NCI-H524 treated with DMSO at 0.1 percent for 48 hours (cell line): ENCODE measurements around the gene CGB8.
A peak's percentile ranks its signal among the peaks of the same experiment; 100 is the strongest.
"Not testable (repeated sequence)": the region's sequence is repeated elsewhere in the genome, so short reads cannot be mapped to it uniquely, and the experiment has no call there.

ENCODE experiments used
- DNase-seq: peaks from one replicate; lab custom pipeline; 2025; lab: John Stamatoyannopoulos, UW

The CGB8 gene

DNA sequence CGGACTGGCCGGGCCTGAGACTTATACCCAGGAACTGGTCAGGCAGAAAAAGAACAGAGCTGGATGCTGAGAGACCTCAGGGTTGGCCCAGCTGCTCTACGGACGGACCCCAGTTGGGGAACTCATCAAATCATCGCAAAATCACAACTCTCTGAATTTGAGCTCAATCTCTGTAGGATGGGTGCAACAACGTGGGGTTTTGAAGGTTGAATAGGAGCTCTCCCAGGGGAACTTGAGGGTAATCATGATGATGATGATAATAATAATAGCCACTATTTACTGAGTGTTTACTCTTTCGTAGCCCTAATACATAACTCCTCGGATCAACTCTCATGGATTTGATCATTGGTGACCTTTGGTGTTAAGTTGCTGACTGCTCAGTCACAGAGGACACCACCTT is 18.6 kb downstream of the CGB8 start:
- not testable (repeated sequence) for DNase-seq

DNA sequence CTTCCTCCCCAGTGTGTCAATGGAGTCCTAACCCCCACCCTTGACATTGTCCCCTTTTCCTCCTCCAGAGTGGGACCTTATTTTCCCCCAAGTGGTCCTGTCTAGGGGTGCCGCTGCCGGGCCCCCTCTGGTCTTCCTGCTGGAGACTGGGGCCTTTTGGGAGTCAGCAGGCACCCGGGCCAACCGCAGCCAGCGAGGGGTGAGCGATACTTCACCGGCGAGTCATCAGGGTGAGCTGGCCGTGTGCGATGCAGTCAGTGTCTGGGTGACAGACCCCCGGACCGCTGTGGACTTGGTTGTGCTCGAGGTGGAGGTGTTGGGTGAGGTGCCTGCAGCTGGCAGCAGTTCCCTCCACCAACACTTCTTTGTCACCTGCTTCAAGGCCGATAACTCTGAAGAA is 19.2 kb downstream of the CGB8 start:
- not testable (repeated sequence) for DNase-seq

DNA sequence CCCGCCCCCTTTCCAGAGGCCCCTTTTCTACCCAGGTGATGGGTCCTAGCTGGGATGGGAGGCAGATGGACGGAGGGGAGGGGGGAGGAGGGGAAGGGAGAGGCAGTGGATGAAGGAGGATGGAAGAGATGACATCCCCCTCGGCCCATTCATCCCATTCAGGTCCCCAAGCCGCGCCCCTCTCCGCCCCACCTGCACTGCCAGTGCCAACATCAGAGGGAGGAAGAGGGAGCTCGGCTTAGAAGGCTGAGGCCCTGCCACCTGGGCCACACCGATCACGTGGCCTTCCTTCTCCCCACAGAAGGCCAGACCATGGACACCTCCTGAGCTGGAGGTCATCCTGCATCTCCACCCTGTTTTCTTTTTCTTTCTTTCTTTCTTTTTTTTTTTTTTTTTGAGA is 20.2 kb downstream of the CGB8 start:
- not testable (repeated sequence) for DNase-seq

DNA sequence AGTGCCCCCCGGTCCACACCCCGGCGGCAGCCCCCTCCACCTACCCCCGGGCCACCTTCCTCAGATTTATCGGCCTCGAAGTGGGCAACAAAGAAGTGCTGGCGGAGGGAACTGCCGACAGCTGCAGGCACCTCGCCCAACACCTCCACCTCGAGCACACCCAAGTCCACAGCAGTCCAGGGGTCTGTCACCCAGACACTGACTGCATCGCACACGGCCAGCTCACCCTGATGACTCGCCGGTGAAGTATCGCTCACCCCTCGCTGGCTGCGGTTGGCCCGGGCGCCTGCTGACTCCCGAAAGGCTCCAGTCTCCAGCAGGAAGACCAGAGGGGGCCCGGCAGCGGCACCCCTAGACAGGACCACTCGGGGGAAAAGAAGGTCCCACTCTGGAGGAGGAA is 23.3 kb downstream of the CGB8 start:
- DNase-seq: not testable (repeated sequence)

DNA sequence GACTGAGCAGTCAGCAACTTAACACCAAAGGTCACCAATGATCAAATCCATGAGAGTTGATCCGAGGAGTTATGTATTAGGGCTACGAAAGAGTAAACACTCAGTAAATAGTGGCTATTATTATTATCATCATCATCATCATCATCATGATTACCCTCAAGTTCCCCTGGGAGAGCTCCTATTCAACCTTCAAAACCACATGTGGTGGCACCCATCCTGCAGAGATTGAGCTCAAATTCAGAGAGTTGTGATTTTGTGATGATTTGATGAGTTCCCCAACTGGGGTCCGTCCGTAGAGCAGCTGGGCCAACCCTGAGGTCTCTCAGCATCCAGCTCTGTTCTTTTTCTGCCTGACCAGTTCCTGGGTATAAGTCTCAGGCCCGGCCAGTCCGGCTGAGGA is 23.8 kb downstream of the CGB8 start:
- DNase-seq: not testable (repeated sequence)

DNA sequence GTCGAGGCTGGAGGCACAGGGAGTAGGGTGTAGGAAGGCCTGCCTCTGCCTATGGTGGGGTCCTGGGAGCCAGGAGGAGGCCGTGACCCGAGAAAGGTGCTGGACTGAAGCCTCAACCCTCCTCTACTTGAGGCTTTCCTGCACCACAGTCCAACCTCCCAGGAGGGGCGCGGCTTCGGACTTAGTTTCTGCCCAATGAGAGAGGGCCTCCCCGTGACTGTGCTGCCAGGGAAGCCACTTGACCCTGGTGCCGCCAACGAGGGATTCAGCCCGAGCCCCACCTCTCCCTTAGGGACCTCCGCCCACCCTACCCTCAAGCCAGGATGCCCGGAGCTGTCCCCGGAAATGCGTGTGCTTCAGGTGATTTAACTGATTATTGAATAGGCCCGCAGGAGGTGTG is 24.7 kb downstream of the CGB8 start, which contains the start of gene CGB3:
Gene CGB3 (minus strand): TSS at position 101 of the 400 bp plus-strand sequence. CDS start 362 bp downstream, outside the sequence.
- not testable (repeated sequence) for DNase-seq

DNA sequence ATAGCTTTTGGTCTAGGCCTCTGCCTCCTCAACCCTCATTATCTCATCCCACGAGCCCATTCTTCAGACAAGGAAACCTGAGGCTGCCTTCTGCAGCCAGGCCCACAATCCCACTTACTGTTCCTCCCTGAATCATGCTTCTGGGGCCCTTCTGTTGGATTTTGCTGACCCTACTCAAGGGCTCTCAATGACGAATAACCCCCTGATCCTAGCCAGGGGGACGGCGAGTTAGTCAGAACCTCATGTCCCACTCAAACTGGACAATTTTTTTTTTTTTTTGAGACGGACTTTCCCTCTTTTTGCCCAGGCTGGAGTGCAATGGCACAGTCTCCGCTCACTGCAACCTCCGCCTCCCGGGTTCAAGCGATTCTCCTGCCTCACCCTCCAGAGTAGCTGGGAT is 26.8 kb downstream of the CGB8 start:
- DNase-seq: no peak

DNA sequence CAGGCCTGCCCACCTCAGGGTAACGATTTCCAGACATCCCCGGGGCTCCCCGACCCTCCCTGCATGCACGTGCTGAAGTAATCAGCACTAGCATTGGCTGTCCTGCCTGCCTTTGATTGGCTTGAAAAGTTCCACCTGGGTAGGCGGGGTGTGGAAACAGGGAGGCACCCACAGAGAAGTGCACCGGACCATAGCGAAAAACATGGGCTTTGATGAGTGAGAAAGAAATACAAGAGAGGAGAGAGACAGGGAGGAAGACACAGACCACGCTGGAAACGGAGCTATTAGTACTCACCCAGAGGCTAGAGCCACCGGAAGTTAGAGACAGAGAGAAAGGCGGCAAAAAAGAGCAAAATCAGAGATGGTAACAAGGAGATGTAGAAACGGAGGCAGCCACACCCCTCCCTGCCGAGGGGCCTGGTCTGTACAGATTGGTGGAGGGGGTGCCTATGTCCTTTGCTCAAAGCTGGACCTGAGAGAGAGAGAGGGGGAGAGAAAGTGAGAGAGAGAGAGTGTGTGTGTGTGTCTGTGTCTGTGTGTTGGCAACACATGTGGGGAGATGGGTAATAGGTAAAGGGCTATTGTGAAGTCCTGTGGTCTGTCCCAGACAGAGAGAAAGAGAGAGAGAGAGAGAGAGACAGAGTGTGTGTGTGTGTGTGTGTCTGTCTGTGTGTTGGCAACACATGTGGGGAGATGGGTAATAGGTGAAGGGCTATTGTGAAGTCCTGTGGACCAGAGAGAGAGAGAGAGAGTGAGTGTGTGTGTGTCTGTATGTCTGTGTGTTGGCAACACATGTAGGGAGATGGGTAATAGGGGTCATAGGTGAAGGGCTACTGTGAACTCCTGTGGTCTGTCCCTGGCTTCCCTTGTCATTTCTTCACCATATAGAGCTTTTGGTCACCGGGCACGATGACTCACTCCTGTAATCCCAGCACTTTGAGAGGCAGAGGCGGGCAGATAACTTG is 27.7 kb downstream of the CGB8 start:
- DNase-seq: no peak

DNA sequence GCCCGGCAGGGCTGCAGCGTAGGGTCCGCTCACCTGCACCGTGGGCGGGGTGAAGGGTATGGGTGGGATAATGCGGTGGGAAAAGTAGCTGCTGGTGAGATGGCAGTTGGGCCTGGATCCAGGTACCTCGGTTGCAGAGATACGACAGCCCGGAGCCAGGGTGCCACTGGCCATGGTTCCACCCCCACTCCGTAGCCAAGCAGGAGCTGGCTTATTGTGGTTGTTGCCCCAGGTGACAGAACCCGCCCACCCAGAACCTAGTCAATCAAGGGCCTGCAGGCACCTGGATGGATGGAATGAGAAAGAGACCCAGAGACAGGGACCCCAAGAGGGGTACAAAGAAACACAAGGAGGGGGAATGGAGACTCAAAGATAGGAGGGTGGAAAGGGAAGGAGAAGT is 28.6 kb downstream of the CGB8 start:
- DNase-seq: no peak

DNA sequence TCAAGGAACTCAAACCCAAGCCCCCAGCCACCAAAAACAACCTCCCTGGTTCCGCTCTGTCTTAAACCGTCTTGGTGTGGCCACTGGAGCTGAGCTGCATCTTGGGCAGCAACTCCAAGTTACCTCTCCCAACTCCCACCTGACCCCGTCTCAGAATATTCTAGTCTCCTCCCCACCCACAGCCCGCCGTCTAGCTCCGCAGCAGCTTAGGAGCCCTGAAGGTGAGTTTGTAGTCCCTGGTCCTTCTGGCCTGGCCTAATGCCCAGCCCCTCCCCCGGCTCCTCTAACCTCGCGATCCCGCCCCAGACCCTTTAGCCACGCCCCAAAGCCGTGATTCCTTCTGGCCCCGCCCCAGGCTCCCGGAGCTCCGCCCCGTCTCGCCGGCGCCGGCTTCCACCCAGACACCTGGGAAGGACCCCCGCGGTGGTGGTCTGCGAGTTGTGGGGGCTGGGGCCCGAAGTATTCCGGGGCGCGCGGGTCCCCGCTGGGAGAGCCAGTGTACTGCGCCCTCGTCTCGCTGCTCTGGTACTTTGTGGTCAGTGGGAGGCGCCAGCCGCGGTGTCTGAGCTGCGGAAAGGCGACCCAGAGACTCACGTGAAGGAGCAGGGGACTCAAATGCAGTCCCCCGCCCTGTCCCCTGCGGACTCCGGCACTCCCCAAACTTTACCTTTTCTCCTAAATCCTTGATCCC is 29.5 kb downstream of the CGB8 start:
- DNase-seq: no peak

DNA sequence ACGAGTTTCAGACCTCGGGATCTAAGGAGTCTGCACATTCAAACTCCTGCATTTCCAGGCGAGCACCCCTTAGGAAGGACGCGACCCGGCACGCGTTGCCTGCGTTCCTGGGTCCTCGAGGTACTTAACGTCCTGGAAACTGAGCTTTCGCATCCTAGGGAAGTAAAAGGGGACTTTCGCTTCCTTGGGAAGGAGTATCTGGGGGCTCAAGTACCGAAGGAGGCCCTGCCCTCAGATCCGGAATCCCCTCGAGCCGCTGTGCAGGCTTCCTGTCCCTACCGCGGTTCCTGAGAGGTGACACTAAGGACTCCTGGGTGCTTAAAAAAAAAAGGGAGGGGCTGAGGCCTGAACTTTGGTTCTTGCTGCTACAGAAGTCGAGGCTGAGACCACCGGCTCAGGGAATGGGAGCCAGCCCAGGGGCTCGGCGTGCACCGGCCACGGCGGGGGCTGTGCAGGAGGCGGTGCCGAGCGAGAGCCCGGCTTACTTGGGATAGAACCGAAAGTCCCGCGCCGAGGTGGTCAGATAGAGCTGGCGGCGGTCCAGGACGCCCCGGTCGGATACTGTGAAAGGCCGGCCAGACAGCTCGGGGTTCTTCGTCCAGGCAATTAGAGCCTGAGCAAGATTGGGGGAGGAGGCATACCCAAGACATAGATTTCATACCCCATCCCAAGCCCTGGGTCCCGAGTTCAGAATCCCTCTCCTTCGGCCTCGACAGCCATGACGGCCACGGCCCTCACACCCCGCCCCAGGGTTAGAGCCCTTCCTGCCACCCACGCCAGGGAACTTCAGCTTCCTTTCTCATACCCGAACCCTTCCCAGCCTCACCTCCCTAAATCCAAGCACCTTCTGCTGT is 30.3 kb downstream of the CGB8 start:
- not testable (repeated sequence) for DNase-seq

DNA sequence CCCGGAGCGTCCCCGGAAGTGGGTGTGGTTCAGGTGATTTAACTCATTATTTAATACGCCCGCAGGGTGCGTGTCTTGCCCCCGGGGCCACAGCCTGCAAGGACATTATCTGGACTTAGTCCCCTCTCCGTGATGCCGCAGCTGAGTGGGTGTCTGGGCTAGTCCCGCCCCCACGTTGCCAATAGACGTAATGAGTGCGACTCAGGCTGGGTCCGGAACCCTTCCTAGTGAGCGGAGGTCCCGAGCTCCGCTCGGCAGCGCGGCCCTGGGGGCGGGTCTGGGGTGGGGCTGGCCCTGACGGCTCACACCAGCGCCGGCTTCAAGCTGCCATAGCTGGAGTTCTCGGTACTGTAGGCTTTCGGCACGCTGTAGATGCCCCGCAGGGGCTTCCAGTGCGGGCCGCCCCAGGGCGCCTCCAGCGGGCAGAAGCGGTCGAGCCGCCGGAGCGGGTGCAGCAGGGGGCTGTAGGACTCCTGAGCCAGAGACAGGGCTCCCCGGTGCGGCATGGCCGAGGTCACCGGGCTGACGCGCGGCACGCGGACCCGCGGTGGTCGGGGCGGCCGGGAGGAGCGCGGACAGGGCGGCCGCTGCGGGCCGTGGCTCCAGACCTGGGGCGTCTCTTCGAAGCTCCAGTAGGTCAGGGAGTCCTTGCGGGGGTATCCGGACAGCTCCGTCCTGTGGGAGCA is 31.1 kb downstream of the CGB8 start:
- no peak for DNase-seq

DNA sequence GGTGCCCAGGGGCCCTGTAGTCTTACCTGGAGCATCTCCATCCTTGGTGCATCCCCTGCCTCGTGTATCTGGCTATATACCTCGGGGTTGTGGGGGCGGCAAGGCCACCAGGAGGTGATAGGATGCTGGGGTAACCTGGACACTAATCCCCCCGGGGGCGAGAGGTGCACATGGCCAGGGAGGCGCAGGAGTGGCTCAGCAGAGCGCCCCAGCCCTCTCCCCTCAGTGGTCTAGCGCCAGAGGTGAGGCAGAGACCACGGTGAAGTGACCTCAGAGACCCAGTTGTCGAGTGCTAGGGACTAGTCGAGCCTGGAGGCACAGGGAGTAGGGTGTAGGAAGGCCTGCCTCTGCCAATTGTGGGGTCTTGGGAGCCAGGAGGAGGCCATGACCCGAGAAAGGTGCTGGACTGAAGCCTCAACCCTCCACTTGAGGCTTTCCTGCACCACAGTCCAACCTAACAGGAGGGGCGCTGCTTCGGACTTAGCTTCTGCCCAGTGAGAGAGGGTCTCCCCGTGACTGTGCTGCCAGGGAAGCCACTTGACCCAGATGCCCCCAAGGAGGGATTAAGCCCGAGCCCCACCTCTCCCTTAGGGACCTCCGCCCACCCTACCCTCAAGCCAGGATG is 31.8 kb downstream of the CGB8 start, which contains the start of gene LHB:
Gene LHB (minus strand): TSS at position 51 of the 625 bp plus-strand sequence. CDS start 10 bp downstream, at position 41.
- no peak for DNase-seq

DNA sequence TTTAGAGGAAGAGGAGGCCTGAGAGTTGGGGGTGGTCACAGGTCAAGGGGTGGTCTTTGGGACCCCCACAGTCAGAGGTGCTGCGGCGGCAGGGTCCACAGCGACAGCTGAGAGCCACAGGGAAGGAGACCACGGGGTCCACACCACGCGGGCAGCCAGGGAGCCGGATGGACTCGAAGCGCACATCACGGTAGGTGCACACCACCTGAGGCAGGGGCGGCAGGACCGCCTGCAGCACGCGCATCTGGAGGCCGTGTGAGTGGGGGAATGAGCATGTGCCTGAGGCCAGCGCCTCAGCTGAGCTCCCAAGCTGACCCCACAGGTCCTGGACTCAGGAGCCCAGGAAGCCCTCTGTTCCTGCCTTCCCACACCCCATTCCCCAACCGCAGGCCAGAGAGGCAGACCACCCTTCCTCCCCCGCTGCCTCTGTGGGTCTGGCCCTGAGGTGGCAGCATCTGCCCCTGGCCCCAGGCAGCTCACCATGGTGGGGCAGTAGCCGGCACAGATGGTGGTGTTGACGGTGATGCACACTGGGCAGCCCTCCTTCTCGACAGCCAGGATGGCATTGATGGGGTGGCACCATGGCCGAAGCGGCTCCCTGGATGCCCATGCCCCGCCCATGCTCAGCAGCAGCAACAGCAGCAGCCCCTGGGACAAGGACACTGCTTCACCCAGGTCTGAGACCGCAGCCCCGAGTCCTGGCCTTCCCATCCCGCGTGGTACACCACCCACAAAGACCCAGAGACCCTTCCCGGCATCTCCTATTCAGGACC is 32.7 kb downstream of the CGB8 start:
- DNase-seq: no peak

DNA sequence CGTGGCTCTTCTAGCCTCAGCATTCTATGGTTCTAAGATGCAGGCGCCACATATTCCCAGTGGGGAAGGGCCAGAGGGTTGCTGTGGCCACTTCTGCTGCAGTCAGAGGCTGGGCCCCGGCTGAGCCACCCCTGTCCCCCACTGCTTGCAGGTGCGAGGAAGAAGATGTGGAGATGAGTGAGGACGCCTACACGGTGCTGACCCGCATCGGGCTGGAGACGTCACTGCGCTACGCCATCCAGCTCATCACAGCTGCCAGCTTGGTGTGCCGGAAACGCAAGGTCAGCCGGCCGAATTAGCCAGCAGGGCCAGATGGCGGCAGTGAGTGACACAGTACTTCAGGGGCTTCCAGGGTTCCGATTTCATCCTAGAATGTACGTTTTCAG is 34.0 kb downstream of the CGB8 start:
- peak; percentile 45 for DNase-seq

DNA sequence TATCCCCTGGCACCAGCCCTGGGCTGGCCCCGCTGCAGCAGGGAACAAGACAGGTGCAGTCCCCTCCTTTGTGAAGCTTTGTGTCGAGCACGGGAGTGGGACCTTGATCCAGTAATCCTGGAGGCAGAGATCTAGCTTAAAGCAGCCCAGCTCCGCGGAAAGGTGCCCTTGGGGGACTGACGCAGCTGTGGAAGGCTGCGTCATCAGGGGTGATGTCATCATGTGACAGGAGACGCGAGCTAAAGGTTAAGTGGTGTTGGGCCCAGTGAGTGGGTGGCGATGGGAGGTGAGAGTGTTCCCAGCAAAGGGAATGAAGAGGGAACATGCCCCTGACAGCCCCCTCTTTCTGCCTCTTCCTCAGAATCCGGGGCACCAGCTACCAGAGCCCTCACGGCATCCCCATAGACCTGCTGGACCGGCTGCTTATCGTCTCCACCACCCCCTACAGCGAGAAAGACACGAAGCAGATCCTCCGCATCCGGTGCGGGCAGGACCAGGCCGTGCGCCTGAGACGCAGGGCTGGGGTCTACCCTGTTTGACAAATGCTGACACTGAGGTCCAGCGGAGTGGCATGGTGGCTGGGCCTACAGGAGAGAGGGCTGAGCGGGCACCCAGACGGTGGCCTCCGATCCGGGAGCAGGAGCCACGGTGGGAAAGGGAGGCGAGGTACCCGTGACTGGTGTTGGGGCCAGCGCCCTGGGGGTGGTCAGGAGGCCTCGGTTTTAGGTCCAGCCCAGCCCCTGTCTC is 34.6 kb downstream of the CGB8 start:
- DNase-seq: no peak

DNA sequence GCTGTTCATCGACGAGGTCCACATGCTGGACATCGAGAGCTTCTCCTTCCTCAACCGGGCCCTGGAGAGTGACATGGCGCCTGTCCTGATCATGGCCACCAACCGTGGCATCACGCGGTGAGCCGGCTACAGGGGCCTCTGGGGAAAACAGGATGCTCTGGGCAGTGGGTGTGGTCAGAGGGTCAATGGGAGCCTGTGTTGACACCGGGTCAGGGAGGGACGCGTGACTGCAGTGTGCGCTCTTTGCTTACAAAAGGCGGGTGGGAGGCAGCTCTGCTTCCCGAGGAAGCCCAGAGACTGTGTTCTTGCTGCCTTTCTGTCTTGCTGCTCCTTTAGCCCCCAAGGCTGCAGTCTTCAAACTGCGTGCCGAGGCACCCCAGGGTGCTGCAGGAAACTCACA is 37.7 kb downstream of the CGB8 start:
- DNase-seq: no peak

DNA sequence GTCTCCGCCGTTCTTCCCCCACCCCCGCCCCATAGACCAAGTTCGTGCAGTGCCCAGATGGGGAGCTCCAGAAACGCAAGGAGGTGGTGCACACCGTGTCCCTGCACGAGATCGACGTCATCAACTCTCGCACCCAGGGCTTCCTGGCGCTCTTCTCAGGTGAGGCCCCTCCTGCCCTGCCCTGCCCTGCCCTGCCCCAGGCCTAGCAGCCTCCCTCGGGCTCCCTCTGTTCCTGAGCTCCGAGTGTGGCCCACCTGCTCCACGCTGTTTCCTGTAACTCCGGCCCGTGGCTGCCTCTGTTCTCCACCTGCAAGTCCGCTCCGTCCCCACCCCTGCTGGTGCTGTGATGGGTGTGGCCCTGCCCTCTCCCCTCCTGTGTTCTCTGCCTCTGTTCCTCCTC is 38.5 kb downstream of the CGB8 start:
- DNase-seq: no peak

DNA sequence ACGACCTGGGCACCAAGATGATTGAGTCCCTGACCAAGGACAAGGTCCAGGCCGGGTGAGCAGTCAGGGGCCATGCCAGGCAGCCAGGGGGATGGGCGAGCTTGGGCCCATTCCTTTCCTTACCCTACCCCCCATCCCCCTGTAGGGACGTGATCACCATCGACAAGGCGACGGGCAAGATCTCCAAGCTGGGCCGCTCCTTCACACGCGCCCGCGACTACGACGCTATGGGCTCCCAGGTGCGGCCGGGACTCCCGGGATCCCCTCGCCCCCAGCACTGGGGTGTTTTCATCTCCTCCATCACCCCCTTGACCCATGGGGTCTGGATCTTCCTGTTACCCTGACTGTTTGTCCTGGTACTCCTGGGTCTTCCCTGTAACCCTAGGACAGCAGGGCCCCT is 39.1 kb downstream of the CGB8 start:
- DNase-seq: no peak
